ENCODE measurements around the gene OGFR. TPM values are rescaled to one million over a fixed set of nuclear protein-coding genes. Genes with fewer than 3 reads are reported as not detected.

OGFR gene
- total RNA-seq, 1 donor, result 33.7 TPM

DNA sequence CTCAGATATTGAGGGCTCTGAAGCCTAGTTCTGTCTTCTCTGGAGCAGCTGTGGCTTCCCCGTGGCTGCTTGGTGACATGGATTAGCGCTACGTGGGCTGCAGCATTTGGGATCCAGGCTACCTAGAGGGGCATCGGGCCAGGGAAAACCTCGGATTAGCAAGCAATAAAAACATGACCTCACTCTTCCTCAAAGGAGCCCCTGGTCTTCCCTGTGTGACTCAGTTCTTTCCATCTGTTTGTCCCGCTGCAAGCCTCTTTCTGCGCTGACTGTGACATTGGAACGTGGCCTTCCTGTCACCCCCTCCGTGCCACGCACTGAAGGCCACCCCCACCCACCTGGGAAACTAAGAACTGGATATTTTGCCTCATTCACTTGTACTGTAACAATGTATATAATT is 4.8 kb upstream of the OGFR start:
- TF ChIP-seq CTCF (IDR thresholded peaks at IDR 0.05; ENCODE audit: insufficient read depth, low read depth, low read length), result no peak
- H3K4me3 ChIP-seq (ENCODE audit: low read depth, low read length), result no peak overlapping the region
- no peak for DNase-seq (ENCODE audit: low read depth)

DNA sequence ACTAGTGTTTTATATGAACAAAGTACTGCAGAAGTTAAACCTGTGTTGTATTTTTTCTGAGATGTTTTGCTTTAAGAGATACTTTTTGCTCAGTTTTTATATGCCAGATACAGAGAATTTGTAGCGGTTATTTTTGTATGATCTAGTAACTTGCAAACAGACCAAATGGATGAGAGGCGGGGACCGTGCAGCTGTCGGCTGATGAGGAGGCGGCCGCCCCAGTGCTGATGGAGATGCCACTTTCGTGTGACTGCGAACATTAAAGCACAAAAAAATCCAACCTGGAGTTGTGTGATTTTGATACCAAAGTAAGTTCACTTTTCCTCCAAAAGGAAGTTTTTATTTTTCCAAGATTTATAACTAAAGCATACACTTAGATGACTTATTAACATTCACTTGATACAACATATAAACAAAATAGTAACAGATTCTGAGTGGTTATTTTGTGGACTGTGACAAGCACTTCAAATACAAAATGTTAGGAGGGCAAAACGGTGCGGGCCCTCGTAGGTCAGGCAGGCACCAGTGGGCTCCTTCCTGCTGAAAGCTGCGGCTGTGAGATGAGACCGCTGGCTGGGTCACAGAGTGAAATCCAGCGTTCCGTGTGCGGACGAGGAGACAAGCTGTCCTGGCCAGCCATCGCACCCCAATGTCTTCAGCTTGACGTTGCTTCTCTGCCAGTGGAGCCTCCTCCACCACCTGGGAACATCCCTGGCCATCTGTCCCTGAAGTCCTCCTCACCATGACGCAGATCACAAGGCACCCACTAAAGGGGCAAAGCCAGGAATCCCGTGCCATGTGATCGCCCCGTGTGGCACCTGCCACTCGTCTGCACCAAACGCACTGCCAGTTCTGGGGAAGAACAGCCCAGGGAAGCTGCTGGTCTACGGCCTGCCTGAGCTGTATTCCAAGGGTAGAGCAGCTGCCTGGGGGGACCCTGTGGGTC is 4.0 kb upstream of the OGFR start:
- no peak for DNase-seq (ENCODE audit: low read depth)
- no peak overlapping the region for H3K4me3 ChIP-seq (ENCODE audit: low read depth, low read length)
- TF ChIP-seq CTCF (IDR thresholded peaks at IDR 0.05; ENCODE audit: insufficient read depth, low read depth, low read length), result no peak

DNA sequence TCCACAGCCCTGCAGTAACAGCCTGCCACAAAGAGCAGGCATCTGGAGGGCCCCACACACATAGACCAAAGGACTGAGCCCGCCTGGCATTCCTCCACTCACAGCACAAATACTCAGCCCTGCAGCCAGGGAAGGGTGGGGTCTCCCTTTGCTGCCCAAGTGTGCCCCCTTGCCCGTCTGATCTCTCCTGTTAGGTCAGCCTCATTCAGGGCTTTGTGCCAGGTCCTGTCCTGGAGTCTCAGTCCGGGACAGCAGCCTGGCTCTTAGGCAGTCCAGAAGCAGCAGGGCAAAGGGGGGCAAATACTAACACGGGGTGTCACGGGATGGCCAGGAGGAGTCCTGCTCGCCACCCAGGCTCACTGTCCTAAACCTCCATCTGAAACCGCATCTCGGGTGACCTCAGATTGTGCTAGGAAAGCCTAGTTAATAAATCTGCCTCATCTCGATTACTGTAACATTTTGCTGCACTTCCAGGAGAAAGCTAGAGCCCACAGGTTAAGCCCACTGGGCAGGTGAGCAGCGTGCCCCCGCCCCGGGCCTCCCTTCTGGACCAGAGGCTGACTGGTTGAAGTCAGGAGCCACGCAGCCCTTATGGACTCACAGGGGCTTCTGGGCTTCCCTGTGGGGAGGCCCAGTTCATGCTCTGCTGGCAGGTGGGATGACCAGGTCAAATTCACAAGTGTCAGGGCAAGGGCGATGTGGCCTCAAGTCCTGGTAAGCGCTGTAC is 3.2 kb upstream of the OGFR start:
- no peak for TF ChIP-seq CTCF (IDR thresholded peaks at IDR 0.05; ENCODE audit: insufficient read depth, low read depth, low read length)
- DNase-seq (ENCODE audit: low read depth), result no peak
- H3K4me3 ChIP-seq (ENCODE audit: low read depth, low read length), result no peak overlapping the region

- TF ChIP-seq CTCF (IDR thresholded peaks at IDR 0.05; ENCODE audit: insufficient read depth, low read depth, low read length), result no peak
- no peak overlapping the region for H3K4me3 ChIP-seq (ENCODE audit: low read depth, low read length)
- no peak for DNase-seq (ENCODE audit: low read depth)
Observed at GRCh38 chr20:62802026-62802712, 2.5 kb upstream of the OGFR start.

GRCh38 chr20:62804021-62804626 is 511 bp upstream of the OGFR start:
- no peak for DNase-seq (ENCODE audit: low read depth)
- peak overlapping the region; percentile 78 for H3K4me3 ChIP-seq (ENCODE audit: low read depth, low read length)
- TF ChIP-seq CTCF (IDR thresholded peaks at IDR 0.05; ENCODE audit: insufficient read depth, low read depth, low read length), result no peak

DNA sequence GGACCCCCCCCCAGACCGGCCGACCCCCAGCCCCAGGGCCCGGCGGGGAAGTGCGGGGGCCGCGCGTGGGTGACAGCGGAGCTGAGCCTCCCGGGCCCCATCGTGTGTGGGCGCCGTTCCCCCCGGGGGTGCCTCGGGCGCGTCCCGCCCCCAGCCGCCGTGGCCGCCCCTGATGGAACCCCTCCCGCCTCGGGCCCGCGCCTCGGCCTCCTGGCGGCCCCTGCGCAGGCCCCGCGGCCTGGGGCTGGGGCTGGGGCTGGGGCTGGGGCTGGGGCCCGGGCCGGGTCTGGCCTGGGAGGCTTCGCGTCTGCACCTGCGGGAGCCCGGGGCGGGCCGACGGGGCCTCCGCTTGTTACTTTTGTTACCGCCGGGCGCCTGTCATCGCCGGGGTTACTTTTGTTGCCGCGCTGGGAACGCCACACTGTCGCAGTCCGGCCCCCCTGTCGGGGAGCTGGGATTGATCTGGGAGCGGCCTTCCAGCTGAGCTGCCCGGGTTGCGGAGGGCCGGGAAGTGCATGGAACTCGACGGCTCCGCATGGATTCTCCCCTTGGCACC is 598 bp downstream of the OGFR start:
- TF ChIP-seq CTCF (IDR thresholded peaks at IDR 0.05; ENCODE audit: insufficient read depth, low read depth, low read length), result no peak
- H3K4me3 ChIP-seq (ENCODE audit: low read depth, low read length), result peak overlapping the region; percentile 78
- no peak for DNase-seq (ENCODE audit: low read depth)
